HG02763 (cell line): ENCODE measurements around the gene GPRC5C.
"Not testable (repeated sequence)": the region's sequence is repeated elsewhere in the genome, so short reads cannot be mapped to it uniquely, and the experiment has no call there.

Source experiments
- ATAC-seq: cut with Tn5 transposase; IDR thresholded peaks from one replicate; pipeline ENCODE4 v1.9.1; 2021; ENCODE audit warnings: mild to moderate bottlenecking, moderate library complexity; ENCODE audit not compliant: unreplicated experiment

The GPRC5C gene

GRCh38 chr17:74405311-74405710 is 26.6 kb upstream of the GPRC5C start:
- ATAC-seq, result not testable (repeated sequence)

GRCh38 chr17:74407384-74407783 is 24.5 kb upstream of the GPRC5C start:
- no peak for ATAC-seq

GRCh38 chr17:74408262-74408661 is 23.6 kb upstream of the GPRC5C start:
- no peak for ATAC-seq

DNA sequence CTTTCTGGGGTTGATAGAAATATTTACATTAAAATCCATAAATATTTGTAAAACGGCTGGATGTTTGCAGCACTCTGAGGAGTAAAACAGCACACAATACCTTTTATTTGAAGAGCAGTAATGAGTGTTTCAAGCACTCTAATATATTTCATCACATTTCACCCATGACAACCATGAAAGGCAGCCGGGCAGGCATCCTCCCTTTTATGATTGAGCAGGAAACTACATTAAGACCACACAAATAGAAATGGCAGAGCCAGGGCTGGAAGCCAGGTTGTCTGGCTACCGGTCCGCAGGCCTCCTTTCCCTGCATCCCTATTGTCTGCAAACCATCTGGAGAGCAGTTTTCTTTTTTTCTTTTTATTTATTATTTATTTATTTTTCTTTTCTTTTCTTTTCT is 23.1 kb upstream of the GPRC5C start:
- no peak for ATAC-seq

DNA sequence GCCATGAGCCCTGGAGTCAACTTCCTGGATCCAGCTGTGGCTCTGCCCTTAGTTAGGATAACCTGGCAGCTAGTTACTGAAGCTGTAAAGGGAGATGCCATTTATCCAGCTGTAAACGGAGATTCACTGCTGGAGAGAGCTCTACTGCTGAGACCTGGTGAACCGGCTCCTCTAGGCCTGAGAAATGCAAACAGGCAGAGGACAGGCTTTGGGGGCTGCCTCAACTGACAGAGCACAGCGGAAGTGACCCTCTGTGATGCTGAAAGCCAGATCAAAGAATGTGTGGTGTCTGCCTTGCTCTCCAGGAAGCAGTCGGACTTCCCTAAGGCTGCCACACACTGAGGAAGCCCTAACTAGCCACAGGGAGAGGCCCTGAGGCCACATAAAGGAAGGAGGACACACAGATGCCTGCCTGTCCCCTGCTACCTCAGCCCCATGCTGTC is 21.9 kb upstream of the GPRC5C start:
- no peak for ATAC-seq

GRCh38 chr17:74412581-74412980 is 19.3 kb upstream of the GPRC5C start:
- no peak for ATAC-seq

DNA sequence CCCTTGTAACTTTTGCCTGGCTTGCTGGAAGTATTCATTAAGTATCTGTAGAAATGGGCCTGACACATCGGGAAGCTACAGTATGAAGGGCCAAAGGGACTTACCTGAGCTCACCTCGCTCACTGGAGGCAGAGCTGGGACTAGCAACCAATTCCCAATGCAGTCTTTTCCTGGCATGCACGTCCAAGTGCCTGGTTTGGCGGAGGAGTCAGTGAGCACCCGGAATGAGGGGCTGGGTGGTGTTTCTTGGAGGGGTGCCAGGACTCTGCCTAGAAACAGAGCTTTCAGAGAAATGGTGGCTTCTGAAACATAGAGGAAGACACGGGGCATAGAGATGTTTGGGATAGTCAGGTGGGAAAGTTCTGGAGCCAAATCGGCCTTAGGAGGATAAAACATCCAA is 18.4 kb upstream of the GPRC5C start:
- no peak for ATAC-seq

GRCh38 chr17:74414510-74414909 is 17.4 kb upstream of the GPRC5C start:
- ATAC-seq, result no peak

DNA sequence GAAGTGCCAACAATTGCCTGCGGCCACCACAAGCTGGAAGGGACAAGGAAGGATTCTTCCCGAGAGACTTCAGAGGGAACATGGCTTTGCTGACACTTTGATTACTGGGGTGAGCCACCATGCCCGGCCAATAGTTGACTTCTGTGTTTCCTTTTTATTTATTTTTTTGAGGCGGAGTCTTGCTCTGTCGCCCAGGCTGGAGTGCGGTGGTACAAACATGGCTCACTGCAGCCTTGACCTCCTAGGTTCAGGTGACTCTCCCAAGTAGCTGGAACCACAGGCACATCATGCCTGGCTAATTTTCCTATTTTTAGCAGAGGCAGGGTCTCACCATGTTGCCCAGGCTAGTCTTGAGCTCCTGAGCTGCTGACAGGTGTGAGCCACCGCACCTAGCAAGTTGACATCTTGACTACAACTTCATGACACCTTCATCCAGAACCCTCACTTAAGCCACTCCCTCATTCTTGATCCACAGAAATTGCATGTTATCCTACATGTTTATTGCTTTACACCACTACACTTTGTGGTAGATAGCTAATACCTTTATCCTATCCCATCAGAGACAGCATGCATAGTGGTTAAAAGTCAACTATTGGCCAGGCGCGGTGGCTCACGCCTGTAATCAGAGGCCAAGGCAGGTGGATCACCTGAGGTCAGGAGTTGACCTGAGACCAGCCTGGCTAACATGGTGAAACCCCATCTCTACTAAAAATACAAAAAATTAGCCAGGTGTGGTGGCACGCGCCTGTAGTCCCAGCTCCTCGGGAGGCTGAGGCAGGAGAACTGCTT is 16.1 kb upstream of the GPRC5C start:
- ATAC-seq, result no peak

DNA sequence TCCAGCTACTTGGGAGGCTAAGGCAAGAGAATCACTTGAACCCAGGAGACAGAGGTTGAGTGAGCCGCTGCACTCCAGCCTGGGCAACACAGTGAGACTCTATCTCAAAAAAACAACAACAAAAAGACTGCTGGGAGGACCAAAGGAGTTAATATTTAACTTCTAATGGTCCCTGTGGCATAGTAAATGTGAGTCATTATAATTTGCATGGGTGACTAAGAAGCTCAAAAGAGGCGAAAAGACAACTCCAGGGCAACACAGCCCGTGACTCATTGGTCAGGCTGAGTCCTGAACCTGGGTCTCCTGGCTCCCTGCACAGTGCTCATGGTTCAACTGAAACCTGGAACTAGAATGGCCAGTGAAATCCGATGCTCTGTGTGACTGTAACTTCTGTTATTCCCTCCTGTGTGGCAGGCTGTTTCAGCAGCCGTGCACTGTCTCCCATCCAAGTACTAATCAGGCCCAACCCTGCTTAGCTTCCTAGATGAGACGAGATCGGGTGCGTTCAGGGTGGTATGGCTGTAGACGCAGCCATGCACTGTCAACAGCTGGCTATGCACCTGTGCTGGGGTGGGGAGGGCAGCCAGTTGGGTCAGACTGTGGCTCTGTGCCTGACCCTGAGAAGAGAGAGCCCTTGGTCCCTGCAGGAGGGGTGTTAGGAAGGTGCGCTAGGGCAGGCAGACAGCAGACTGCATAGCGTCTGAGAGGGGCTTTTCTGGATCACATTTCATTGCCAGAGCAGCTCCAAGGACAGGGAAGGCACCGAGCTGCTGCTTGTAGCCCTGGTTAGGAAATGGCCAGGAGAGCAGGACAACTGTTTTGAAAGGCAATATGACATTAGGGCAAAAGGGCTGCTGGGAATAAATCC is 14.5 kb upstream of the GPRC5C start:
- ATAC-seq, result peak; percentile 73

DNA sequence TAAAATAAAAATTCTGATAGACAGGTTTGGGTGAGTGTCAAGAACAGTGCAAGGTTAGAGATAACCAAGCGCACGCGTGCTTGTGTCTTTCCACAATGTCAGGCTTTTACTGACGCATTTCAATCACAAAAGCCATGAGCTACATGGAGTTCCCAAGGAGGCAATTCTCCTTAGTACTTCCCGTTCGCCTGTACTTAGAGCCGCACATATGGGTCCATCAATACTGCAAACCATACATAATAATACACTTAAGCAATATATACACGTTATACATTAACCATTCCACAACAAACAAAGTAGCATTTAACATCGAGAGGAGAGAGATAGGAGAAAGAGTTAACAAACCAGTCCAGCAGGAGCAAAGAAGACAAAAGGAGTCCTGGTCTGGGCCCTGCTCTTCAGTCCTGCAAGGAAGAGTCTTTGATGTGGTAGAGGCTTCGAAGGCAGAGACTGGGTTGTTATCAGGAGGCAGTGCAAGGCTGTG is 11.9 kb upstream of the GPRC5C start:
- ATAC-seq, result no peak

- ATAC-seq, result no peak
These were observed 7.8 kb upstream of the GPRC5C start for GRCh38 chr17:74424117-74424516.

DNA sequence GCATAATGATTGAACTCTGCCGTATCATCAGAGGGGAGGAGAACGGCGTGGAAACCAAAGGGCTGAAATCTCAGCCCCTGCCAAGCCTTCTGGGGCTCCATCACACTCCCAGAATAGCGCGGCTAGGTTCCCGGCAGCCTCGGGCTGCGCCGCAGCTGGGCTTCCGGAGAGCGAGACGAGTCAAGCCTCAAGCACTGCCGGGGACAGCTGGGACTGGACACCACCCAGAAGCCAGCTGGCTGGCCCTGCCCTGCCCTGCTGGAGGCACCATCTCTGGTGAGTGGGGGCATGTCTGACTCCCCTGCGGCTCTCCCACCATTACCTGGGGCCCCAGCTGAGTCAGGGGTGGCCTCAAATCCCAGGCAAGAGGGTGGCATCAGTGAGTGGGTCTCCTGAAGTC is 7.2 kb upstream of the GPRC5C start:
- ATAC-seq, result no peak

DNA sequence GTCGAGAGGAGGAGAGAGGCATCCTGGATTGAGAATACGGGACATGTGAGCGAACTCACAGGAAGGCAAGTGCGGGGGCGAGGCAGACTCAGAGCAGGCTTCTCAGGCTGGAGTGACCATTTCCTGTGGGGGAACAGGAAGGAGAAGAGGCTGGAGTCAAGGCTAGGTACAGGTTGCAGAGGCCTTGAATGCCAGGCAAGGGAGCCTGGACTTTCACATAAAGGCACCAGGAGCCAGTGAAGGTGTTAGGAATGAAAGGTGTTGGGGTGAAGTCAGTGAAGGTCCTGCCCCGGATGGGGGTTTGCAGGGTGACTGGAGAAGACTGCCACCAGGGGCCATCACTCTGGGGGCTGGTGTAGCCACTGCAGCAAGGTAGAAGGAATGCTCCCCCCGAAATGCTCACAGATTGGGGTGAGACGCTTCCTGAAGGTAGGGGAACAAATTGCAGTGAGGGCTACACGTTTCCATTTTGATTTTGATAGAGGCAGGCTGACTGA is 5.3 kb upstream of the GPRC5C start:
- ATAC-seq, result no peak

DNA sequence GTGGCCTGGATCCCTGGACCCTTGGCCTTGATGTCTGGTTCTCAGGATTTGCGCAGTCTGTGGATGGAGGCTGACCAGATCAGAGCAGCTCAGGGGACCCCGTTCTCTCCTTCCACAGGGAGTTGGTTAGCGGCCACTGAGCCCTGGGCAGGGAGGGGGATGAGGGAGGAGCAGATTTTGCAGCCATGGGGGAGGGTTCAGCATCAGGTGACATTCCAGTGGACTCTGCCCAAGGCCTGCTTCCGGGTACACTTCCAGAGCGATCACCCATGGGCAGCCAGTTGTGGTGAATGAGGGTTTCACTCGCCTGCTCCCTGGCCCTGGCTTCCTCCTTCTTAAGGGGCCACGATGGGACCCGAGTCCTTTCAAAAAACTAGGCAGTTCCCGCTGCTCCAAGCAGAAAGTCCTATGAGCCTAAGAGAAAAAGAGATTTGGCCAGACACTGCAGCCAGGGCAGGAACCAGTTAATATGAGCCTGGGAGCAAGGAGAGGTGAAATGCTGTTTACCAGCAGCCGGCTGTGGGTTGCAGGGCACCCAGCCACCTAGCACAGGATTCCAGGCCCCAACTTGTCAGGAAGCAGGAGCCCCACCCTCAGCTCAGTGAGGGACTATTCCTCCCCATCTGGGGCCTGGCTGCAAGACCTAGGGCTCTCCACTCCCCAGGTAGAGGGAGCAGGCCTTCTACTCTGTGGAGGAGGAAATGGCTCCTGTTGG is 4.7 kb upstream of the GPRC5C start:
- no peak for ATAC-seq

DNA sequence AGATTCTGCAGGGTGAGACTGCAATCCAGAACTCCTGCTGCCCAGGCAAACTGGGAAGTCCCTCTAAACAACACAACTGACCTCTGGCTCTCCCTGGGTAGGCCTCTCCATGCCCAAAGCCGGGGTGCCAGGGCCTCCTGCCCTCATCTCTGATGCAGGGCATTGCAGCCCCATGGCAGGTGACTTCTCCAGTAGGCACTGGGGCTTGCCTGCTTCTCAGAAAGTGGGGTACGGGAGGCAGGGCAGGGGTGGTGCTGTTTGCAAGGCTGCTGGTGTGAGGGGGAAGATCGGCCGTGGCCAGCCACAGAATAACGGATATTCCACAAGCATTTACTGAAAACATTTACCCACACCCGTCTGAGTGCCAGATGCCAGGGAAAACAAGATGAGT is 4.1 kb upstream of the GPRC5C start:
- no peak for ATAC-seq

DNA sequence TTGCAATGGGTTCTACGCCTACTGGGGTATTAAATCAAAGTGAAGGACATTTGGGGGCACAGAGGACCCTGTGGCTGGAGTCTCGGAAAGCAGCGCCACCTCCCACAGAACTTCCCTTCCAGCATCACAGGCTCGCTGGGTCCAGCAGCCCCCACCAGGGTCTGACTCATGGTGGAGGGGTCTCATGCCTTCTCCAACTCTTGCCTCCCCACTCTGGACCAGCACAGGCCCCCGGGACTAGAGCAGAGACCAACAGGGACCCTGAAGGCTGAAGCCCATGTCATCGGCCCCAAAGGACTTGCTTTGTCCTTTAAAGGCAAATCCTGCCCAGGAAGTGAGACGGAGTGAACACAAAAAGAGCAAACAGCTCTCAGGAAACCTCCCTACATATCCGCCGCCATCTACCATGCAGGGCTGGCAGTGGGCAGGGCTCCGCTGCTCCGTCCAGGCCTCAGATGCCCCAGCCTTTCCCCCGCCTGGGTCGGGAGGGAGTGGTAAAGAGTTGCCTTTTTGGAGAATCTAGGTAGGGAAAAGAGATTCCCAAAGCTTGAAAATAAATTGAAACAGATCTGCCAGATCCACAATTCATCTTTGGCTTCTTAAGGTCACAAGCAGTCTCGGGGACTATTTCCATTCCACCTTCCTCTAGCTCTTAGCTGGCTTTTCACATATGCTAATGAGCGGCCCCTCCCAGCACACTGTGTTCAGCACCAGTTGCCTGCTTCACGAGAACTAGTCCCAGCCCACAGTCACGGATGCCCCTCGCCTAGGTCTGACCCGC is 2.1 kb upstream of the GPRC5C start:
- peak; percentile 17 for ATAC-seq

GRCh38 chr17:74430385-74430705 is 1.5 kb upstream of the GPRC5C start:
- no peak for ATAC-seq

GRCh38 chr17:74430706-74431567 is 951 bp upstream of the GPRC5C start:
- ATAC-seq, result peak; percentile 26

DNA sequence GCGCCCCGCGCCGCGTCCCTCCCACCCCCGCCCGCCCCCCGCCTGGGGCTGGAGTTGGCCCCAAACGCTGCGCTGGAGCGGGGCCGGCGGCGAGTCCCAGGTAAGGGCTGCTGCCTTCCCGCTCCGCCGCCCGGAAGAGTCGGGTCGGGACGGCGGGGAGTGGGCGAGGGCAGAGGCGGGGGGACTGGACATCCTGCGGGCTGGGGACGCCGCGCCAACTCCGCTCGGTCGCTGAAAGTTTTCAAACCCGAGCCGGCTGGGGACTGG is 469 bp downstream of the GPRC5C start:
- no peak for ATAC-seq
